Measurements from ENCODE around the gene DBR1. TPM values are rescaled to one million over a fixed set of nuclear protein-coding genes. Genes with fewer than 3 reads are reported as not detected.
A peak's percentile ranks its signal among the peaks of the same experiment; 100 is the strongest.

Gene DBR1
- total and polyA plus RNA-seq, 2 of the 13 experiments (the other 11 are each of a cell fraction or from before 2014, with no cell fraction given), result 6.4 to 16.7 TPM

GRCh38 chr3:138187296-138188012 lies 12.7 kb upstream of the DBR1 start, which contains the start of gene ARMC8 (continued):
- TF ChIP-seq EP300 (IDR thresholded peaks at IDR 0.05; ENCODE audit: low read depth in 2 of 2, low read length in 2 of 2), result peak; percentile 37 to 38; a peak in 3 of 4 replicates
- no peak for TF ChIP-seq EP300 (CRISPR knock-in tag; IDR thresholded peaks at IDR 0.05; ENCODE audit: borderline replicate concordance)
- peak; percentile 20; the same call in 1 of the 2 replicates for TF ChIP-seq PAXIP1 (CRISPR knock-in tag; conservative IDR thresholded peaks at IDR 0.05)
- TF ChIP-seq TCF12 (IDR thresholded peaks at IDR 0.05), result no peak
- no peak for TF ChIP-seq TCF12 (CRISPR knock-in tag; IDR thresholded peaks at IDR 0.05)
- TF ChIP-seq JUN (CRISPR knock-in tag; IDR thresholded peaks at IDR 0.05), result no peak
- no peak for TF ChIP-seq TAF15 (IDR thresholded peaks at IDR 0.05; ENCODE audit: low read depth, low read length, poor library complexity, severe bottlenecking)
- no peak for TF ChIP-seq ZBTB39 (CRISPR knock-in tag; IDR thresholded peaks at IDR 0.05)
- no peak for TF ChIP-seq FOXA1 (IDR thresholded peaks at IDR 0.05)
- TF ChIP-seq FOXA1 (CRISPR knock-in tag; IDR thresholded peaks at IDR 0.05), result no peak
- TF ChIP-seq DNMT1 (CRISPR knock-in tag; IDR thresholded peaks at IDR 0.05), result no peak
- TF ChIP-seq ZNF543 (CRISPR knock-in tag; IDR thresholded peaks at IDR 0.05), result peak; percentile 84
- TF ChIP-seq ZNF710 (CRISPR knock-in tag; IDR thresholded peaks at IDR 0.05; ENCODE audit: borderline replicate concordance), result no peak
- no peak; the same call in none of the 2 replicates for TF ChIP-seq ZNF691 (CRISPR knock-in tag; IDR thresholded peaks at IDR 0.05; ENCODE audit: borderline replicate concordance, low read depth)
- TF ChIP-seq ZNF562 (CRISPR knock-in tag; IDR thresholded peaks at IDR 0.05; ENCODE audit: borderline replicate concordance), result no peak
- TF ChIP-seq IRX3 (CRISPR knock-in tag; IDR thresholded peaks at IDR 0.05; ENCODE audit: borderline replicate concordance, low read depth), result peak; percentile 47; the same call in 1 of the 2 replicates
- no peak for TF ChIP-seq RORA (CRISPR knock-in tag; IDR thresholded peaks at IDR 0.05)
- no peak for TF ChIP-seq GZF1 (CRISPR knock-in tag; IDR thresholded peaks at IDR 0.05)
- TF ChIP-seq ZNF34 (CRISPR knock-in tag; IDR thresholded peaks at IDR 0.05; ENCODE audit: borderline replicate concordance), result peak; percentile 92
- TF ChIP-seq ZNF430 (CRISPR knock-in tag; IDR thresholded peaks at IDR 0.05), result 0 out of 2 replicates have a peak, but pooled peaks have one; percentile 38
- TF ChIP-seq MYC (CRISPR knock-in tag; IDR thresholded peaks at IDR 0.05; ENCODE audit: borderline replicate concordance), result peak; percentile 84
- TF ChIP-seq FOSL2 (CRISPR knock-in tag; IDR thresholded peaks at IDR 0.05), result peak; percentile 41
